ENCODE measurements around the gene ARHGAP24.

GRCh38 chr4:85491527-85491926, 16.6 kb downstream of the ARHGAP24 start:
- TF ChIP-seq EGR1 (IDR thresholded peaks at IDR 0.05; ENCODE audit: low read depth in 2 of 2) (no peak), REST (IDR thresholded peaks at IDR 0.05) (no peak), GABPA (IDR thresholded peaks at IDR 0.05 in 1 of 2, conservative IDR thresholded peaks at IDR 0.05 in 1 of 2) (no peak), RAD21 (IDR thresholded peaks at IDR 0.05) (no peak), CTCF (IDR thresholded peaks at IDR 0.05; ENCODE audit: low read depth, low read length, missing input control) (no peak), MAX (IDR thresholded peaks at IDR 0.05) (no peak), ATF3 (IDR thresholded peaks at IDR 0.05) (no peak), SP1 (IDR thresholded peaks at IDR 0.05) (no peak), HNF4G (IDR thresholded peaks at IDR 0.05) (no peak), JUND (IDR thresholded peaks at IDR 0.05) (no peak), FOXA1 (IDR thresholded peaks at IDR 0.05) (no peak), YY1 (IDR thresholded peaks at IDR 0.05) (no peak)

Data from liver (tissue), 3 donors.